WTC11 (cell line): ENCODE measurements around the gene INPP4B. TPM values are rescaled to one million over a fixed set of nuclear protein-coding genes. Genes with fewer than 3 reads are reported as not detected.

Experiments
- ATAC-seq: fragments of 200-7000 bp; cut with Tn5 transposase; 2 replicates; pipeline ENCODE4 v1.10.0; 2021; ENCODE audit warnings: mild to moderate bottlenecking, moderate library complexity
- CTCF ChIA-PET: fragments of 300-600 bp; sonication (Branson Sonifier 250); formaldehyde crosslinking; loops from one replicate; lab custom pipeline; 2021; ENCODE audit warnings: antibody characterized with exemption; lab: Charles Lee
- POLR2A ChIA-PET: fragments of 350-600 bp; sonication (Branson Sonifier 250); formaldehyde crosslinking; loops from one replicate; lab custom pipeline; 2021; ENCODE audit warnings: antibody characterized with exemption; lab: Charles Lee
- DNase-seq: peaks from one replicate; pipeline ENCODE4 v3.0.0; 2021; ENCODE audit warnings: low spot score
- H3K27ac Mint-ChIP-seq: 2 replicates; pipeline ENCODE4 v1.8.0; 2021; ENCODE audit warnings: mixed read lengths
- H3K27me3 Mint-ChIP-seq: 2 replicates; pipeline ENCODE4 v1.8.0; 2021; ENCODE audit warnings: low read depth, mild to moderate bottlenecking, moderate library complexity, mixed read lengths
- H3K36me3 Mint-ChIP-seq: 2 replicates; pipeline ENCODE4 v1.8.0; 2021; ENCODE audit warnings: mixed read lengths
- H3K4me1 Mint-ChIP-seq: 2 replicates; pipeline ENCODE4 v1.8.0; 2022; ENCODE audit warnings: mixed read lengths
- H3K4me3 Mint-ChIP-seq: 2 replicates; pipeline ENCODE4 v1.8.0; 2021; ENCODE audit warnings: mild to moderate bottlenecking, moderate library complexity, mixed read lengths
- H3K9me3 Mint-ChIP-seq: 2 replicates; pipeline ENCODE4 v1.8.0; 2021; ENCODE audit warnings: mixed read lengths
- ATF1 ChIP-seq: sonication (generic); formaldehyde crosslinking; IDR thresholded peaks from 2 replicates; pipeline ENCODE4 v1.8.1; 2023; ENCODE audit warnings: mild to moderate bottlenecking, moderate library complexity, missing genetic modification reagents
- ELF4 ChIP-seq: sonication (generic); formaldehyde crosslinking; IDR thresholded peaks from 2 replicates; pipeline ENCODE4 v1.8.1; 2022; ENCODE audit warnings: low read depth, mild to moderate bottlenecking, moderate library complexity, missing genetic modification reagents
- FOXJ3 ChIP-seq: sonication (generic); formaldehyde crosslinking; IDR thresholded peaks from 2 replicates; pipeline ENCODE4 v1.9.0; 2021; ENCODE audit warnings: missing genetic modification reagents, mild to moderate bottlenecking, borderline replicate concordance
- GRHL2 ChIP-seq: fragments of 250-450 bp; sonication (Bioruptor Pico); IDR thresholded peaks from 2 replicates; pipeline ENCODE4 v1.8.0; 2022; ENCODE audit warnings: mild to moderate bottlenecking, moderate library complexity; ENCODE audit not compliant: insufficient replicate concordance, severe bottlenecking
- NFYB ChIP-seq: sonication (generic); formaldehyde crosslinking; conservative IDR thresholded peaks from 2 replicates; pipeline ENCODE4 v1.8.0; 2022; ENCODE audit warnings: low read depth, missing genetic modification reagents
- NR1H2 ChIP-seq: sonication (generic); formaldehyde crosslinking; IDR thresholded peaks from 2 replicates; pipeline ENCODE4 v1.9.0; 2021; ENCODE audit warnings: mild to moderate bottlenecking, moderate library complexity, missing genetic modification reagents
- PRRX2 ChIP-seq: fragments of 250-450 bp; sonication (Bioruptor Pico); IDR thresholded peaks from 2 replicates; pipeline ENCODE4 v1.8.0; 2021; ENCODE audit warnings: mild to moderate bottlenecking
- SP1 ChIP-seq: sonication (generic); formaldehyde crosslinking; conservative IDR thresholded peaks from 2 replicates; pipeline ENCODE4 v1.8.1; 2022; ENCODE audit warnings: missing genetic modification reagents
- ZNF219 ChIP-seq: sonication (generic); formaldehyde crosslinking; IDR thresholded peaks from 2 replicates; pipeline ENCODE4 v1.8.0; 2023; ENCODE audit warnings: missing genetic modification reagents, mild to moderate bottlenecking, borderline replicate concordance
- ZNF232 ChIP-seq: sonication (generic); formaldehyde crosslinking; IDR thresholded peaks from 2 replicates; pipeline ENCODE4 v1.8.0; 2022; ENCODE audit warnings: mild to moderate bottlenecking, missing genetic modification reagents
- ZNF396 ChIP-seq: fragments of 250-450 bp; sonication (Bioruptor Pico); IDR thresholded peaks from 2 replicates; pipeline ENCODE4 v1.8.0; 2021; ENCODE audit warnings: mild to moderate bottlenecking, moderate library complexity, borderline replicate concordance
- total RNA-seq: library from RNA; stranded (reverse); gene quantifications from 3 replicates; pipeline ENCODE4 v1.2.3, GENCODE V29; 2021
- TF ChIP-seq, protein P1 (sequence below): sonication (generic); formaldehyde crosslinking; IDR thresholded peaks from 2 replicates; pipeline ENCODE4 v1.8.1; 2022; ENCODE audit warnings: low read depth, missing genetic modification reagents, borderline replicate concordance
- TF ChIP-seq, protein P2 (sequence below): fragments of 200-600 bp; IDR thresholded peaks from 2 replicates; pipeline ENCODE4 v1.8.0; 2022; ENCODE audit warnings: antibody characterized with exemption
- TF ChIP-seq, protein P3 (sequence below): sonication (generic); formaldehyde crosslinking; IDR thresholded peaks from 2 replicates; pipeline ENCODE4 v1.8.0; 2022; ENCODE audit warnings: missing genetic modification reagents
- TF ChIP-seq, protein P4 (sequence below): sonication (generic); formaldehyde crosslinking; IDR thresholded peaks from 2 replicates; pipeline ENCODE4 v1.8.1; 2023; ENCODE audit warnings: mild to moderate bottlenecking, moderate library complexity, missing genetic modification reagents
- TF ChIP-seq, protein P5 (sequence below): sonication (generic); formaldehyde crosslinking; IDR thresholded peaks from 2 replicates; pipeline ENCODE4 v1.8.0; 2022; ENCODE audit warnings: mild to moderate bottlenecking, missing genetic modification reagents

The INPP4B gene
- total RNA-seq, 1 experiment from 2014 or later, result 0.92 TPM

DNA sequence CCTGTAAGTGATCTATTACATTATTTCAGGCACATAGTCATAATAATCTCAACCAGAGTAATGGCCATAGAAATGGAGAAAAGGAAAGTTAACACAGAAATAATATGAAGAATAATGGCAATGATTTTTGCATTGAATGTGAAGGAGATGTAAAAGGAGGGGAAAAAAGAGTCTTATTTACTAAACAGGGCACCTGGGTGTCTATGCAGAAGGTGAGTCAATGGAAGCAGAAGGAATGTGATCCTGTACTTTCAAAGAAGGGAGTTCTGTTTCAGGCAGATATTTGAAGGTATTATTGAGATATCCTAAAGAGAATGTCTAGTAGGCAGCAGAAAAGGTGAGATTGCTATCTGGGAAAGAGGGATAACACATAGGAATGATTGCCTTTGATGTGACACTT, 279.9 kb downstream of the INPP4B start (continued):
- no peak for TF ChIP-seq SP1 (CRISPR knock-in tag)

DNA sequence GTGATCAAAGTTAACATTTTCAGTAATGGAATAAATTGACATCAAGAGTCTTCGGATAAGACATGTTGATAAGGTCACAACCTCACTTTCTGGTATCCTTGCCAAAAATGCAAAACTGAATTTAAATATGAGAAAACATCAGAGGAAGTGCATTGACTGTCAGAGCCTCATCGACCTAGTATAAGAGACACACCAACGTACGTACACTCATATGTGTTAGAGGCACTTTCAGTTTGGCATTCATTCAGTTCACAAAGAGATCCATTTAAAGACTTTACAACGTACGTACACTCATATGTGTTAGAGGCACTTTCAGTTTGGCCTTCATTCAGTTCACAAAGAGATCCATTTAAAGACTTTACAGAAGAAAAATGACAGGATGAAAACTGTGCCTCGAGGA, 280.3 kb downstream of the INPP4B start:
- CTCF ChIA-PET, result no interaction called here
- H3K9me3 Mint-ChIP-seq, result peaks cover 7% of the 10 kb centered on the region; the same call in 1 of the 2 replicates
- no peak for ATAC-seq
- TF ChIP-seq ZNF396 (CRISPR knock-in tag), result no peak
- TF ChIP-seq, protein P1, sequence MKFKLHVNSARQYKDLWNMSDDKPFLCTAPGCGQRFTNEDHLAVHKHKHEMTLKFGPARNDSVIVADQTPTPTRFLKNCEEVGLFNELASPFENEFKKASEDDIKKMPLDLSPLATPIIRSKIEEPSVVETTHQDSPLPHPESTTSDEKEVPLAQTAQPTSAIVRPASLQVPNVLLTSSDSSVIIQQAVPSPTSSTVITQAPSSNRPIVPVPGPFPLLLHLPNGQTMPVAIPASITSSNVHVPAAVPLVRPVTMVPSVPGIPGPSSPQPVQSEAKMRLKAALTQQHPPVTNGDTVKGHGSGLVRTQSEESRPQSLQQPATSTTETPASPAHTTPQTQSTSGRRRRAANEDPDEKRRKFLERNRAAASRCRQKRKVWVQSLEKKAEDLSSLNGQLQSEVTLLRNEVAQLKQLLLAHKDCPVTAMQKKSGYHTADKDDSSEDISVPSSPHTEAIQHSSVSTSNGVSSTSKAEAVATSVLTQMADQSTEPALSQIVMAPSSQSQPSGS (CRISPR knock-in tag), result no peak
- no peak for TF ChIP-seq NR1H2 (CRISPR knock-in tag)
- no peak for TF ChIP-seq NFYB (CRISPR knock-in tag)
- TF ChIP-seq ZNF219, result no peak
- no peak for TF ChIP-seq PRRX2 (CRISPR knock-in tag)
- TF ChIP-seq, protein P2, sequence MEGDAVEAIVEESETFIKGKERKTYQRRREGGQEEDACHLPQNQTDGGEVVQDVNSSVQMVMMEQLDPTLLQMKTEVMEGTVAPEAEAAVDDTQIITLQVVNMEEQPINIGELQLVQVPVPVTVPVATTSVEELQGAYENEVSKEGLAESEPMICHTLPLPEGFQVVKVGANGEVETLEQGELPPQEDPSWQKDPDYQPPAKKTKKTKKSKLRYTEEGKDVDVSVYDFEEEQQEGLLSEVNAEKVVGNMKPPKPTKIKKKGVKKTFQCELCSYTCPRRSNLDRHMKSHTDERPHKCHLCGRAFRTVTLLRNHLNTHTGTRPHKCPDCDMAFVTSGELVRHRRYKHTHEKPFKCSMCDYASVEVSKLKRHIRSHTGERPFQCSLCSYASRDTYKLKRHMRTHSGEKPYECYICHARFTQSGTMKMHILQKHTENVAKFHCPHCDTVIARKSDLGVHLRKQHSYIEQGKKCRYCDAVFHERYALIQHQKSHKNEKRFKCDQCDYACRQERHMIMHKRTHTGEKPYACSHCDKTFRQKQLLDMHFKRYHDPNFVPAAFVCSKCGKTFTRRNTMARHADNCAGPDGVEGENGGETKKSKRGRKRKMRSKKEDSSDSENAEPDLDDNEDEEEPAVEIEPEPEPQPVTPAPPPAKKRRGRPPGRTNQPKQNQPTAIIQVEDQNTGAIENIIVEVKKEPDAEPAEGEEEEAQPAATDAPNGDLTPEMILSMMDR, result no peak
- TF ChIP-seq, protein P3, sequence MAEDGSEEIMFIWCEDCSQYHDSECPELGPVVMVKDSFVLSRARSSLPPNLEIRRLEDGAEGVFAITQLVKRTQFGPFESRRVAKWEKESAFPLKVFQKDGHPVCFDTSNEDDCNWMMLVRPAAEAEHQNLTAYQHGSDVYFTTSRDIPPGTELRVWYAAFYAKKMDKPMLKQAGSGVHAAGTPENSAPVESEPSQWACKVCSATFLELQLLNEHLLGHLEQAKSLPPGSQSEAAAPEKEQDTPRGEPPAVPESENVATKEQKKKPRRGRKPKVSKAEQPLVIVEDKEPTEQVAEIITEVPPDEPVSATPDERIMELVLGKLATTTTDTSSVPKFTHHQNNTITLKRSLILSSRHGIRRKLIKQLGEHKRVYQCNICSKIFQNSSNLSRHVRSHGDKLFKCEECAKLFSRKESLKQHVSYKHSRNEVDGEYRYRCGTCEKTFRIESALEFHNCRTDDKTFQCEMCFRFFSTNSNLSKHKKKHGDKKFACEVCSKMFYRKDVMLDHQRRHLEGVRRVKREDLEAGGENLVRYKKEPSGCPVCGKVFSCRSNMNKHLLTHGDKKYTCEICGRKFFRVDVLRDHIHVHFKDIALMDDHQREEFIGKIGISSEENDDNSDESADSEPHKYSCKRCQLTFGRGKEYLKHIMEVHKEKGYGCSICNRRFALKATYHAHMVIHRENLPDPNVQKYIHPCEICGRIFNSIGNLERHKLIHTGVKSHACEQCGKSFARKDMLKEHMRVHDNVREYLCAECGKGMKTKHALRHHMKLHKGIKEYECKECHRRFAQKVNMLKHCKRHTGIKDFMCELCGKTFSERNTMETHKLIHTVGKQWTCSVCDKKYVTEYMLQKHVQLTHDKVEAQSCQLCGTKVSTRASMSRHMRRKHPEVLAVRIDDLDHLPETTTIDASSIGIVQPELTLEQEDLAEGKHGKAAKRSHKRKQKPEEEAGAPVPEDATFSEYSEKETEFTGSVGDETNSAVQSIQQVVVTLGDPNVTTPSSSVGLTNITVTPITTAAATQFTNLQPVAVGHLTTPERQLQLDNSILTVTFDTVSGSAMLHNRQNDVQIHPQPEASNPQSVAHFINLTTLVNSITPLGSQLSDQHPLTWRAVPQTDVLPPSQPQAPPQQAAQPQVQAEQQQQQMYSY (CRISPR knock-in tag), result no peak
- TF ChIP-seq ELF4 (CRISPR knock-in tag), result no peak
- no peak for TF ChIP-seq ZNF232 (CRISPR knock-in tag)
- TF ChIP-seq ATF1 (CRISPR knock-in tag), result no peak
- TF ChIP-seq, all 79 proteins: peak for 0
- Mint-ChIP-seq H3K27me3 (no peaks in the 10 kb centered on the region; the same call in 1 of the 2 replicates), H3K4me1 (peaks cover 17% of the 10 kb centered on the region), H3K4me3 (no peak overlapping the region), H3K27ac (no peak overlapping the region), H3K36me3 (no peaks in the 10 kb centered on the region)
- POLR2A ChIA-PET, result no interaction called here
- no peak for DNase-seq

DNA sequence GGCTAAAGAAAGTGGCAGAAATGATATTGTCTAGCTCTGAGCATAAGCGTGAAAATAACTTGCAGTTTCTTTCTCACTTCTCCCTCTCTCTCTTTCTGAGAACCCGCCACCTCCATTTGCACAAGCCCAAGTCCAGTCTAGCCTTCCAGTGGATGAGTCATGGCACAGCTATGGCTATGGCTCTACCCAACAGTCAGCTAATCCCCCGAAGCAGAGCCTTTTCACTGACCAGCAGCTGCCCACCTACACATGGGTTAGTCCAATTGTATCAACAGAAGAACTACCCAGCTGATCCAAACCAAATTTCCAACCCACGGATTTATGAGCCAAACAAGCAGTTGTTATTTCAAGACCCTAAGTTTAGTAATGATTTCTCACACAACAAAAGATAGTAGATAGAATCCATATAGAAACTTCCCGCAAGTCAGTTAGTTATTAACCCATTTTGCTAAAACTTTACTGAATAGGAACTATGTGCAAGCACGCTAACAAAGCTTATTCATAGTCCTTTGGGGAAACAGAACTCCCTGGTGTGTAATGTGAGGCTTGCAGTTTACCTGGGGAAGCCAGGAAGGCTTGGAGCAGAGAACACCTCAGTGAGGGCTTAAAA, 282.3 kb downstream of the INPP4B start:
- peaks cover 7% of the 10 kb centered on the region; the same call in 1 of the 2 replicates for H3K9me3 Mint-ChIP-seq
- no peak overlapping the region for H3K4me3 Mint-ChIP-seq
- H3K4me1 Mint-ChIP-seq, result peaks cover 17% of the 10 kb centered on the region
- H3K27me3 Mint-ChIP-seq, result no peaks in the 10 kb centered on the region; the same call in 1 of the 2 replicates
- TF ChIP-seq, protein P4, sequence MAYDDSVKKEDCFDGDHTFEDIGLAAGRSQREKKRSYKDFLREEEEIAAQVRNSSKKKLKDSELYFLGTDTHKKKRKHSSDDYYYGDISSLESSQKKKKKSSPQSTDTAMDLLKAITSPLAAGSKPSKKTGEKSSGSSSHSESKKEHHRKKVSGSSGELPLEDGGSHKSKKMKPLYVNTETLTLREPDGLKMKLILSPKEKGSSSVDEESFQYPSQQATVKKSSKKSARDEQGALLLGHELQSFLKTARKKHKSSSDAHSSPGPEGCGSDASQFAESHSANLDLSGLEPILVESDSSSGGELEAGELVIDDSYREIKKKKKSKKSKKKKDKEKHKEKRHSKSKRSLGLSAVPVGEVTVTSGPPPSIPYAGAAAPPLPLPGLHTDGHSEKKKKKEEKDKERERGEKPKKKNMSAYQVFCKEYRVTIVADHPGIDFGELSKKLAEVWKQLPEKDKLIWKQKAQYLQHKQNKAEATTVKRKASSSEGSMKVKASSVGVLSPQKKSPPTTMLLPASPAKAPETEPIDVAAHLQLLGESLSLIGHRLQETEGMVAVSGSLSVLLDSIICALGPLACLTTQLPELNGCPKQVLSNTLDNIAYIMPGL (CRISPR knock-in tag), result no peak
- TF ChIP-seq, protein P5, sequence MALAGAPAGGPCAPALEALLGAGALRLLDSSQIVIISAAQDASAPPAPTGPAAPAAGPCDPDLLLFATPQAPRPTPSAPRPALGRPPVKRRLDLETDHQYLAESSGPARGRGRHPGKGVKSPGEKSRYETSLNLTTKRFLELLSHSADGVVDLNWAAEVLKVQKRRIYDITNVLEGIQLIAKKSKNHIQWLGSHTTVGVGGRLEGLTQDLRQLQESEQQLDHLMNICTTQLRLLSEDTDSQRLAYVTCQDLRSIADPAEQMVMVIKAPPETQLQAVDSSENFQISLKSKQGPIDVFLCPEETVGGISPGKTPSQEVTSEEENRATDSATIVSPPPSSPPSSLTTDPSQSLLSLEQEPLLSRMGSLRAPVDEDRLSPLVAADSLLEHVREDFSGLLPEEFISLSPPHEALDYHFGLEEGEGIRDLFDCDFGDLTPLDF (CRISPR knock-in tag), result no peak
- TF ChIP-seq FOXJ3 (no peak), SP1 (CRISPR knock-in tag) (no peak), GRHL2 (CRISPR knock-in tag) (no peak)
- ChIA-PET CTCF (no interaction called here), POLR2A (no interaction called here)
- H3K36me3 Mint-ChIP-seq, result no peaks in the 10 kb centered on the region
- H3K27ac Mint-ChIP-seq, result no peak overlapping the region
- ATAC-seq (no peak; the same call in 1 of the 2 replicates), DNase-seq (no peak)
